ENCODE data around the gene LRRC75B. TPM values are rescaled to one million over a fixed set of nuclear protein-coding genes. Genes with fewer than 3 reads are reported as not detected.

LRRC75B gene
- total and polyA plus RNA-seq, 2 of the 13 experiments (the other 11 are each of a cell fraction or from before 2014, with no cell fraction given): 11.8 to 34.8 TPM

DNA sequence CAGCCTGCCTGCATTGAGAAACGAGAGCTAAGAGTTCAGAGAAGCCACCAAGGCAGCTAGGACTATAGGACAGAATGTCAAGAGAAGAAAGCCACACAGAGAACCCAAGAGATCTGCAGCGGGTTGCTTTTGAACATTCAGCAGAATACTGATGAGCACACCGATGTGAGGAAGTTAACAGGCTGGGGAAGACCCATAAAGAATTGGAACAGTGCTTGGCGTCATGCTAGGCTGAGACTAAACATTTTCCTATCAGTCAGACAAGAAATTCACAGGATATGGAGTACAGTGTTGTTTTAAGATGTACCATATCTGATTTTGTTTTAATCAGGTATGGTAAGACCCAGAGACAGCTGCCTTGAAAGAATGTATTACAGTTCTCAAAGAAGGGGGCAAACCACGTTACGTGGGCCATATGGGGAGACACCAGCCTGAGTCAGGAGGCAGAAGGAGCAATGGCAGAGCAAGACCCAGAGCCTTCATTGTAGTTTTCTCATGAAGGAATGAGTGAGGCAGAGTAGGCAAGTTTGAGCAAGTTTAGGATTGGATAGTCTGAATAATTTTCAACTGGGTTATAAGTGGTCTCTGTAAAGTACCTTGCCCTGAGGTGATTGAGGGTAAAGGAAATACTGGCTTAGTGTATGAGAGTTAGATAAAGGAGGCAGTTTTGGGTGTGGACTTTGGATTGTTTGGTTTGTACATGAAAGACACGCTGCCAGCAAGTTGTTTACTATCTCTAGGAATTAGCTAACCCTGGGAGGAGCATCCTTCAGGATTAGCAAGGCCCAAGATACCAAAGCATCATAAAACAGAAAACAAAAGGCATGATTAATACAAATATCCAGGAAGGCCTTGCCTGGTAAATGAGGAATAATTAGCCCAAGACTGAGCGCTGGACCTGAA is 14.3 kb downstream of the LRRC75B start (continued):
- TF ChIP-seq SKIL (CRISPR knock-in tag; IDR thresholded peaks at IDR 0.05; ENCODE audit: borderline replicate concordance) (peak; percentile 12; the same call in 1 of the 2 replicates), ELF1 (CRISPR knock-in tag; IDR thresholded peaks at IDR 0.05) (peak; percentile 22; the same call in 1 of the 2 replicates), SIN3A (IDR thresholded peaks at IDR 0.05; ENCODE audit: borderline replicate concordance, low read depth, low read length) (no peak), ZBTB20 (CRISPR knock-in tag; IDR thresholded peaks at IDR 0.05; ENCODE audit: borderline replicate concordance, low read depth) (peak; percentile 38; the same call in 1 of the 2 replicates), NONO (IDR thresholded peaks at IDR 0.05) (no peak), NONO (CRISPR knock-in tag; conservative IDR thresholded peaks at IDR 0.05) (peak; percentile 62; the same call in 1 of the 2 replicates), POLR2G (IDR thresholded peaks at IDR 0.05; ENCODE audit: low read depth, low read length) (peak; percentile 75), POGZ (CRISPR knock-in tag; IDR thresholded peaks at IDR 0.05) (no peak; the same call in 1 of the 2 replicates), PRDM15 (CRISPR knock-in tag; IDR thresholded peaks at IDR 0.05) (no peak), PAF1 (CRISPR knock-in tag; IDR thresholded peaks at IDR 0.05) (0 out of 2 replicates have a peak, but pooled peaks have one; percentile 47), ZNF878 (CRISPR knock-in tag; IDR thresholded peaks at IDR 0.05) (0 out of 2 replicates have a peak, but pooled peaks have one; percentile 69), ZNF331 (CRISPR knock-in tag; IDR thresholded peaks at IDR 0.05) (peak; percentile 85; the same call in 1 of the 2 replicates), JUN (CRISPR knock-in tag; IDR thresholded peaks at IDR 0.05) (0 out of 2 replicates have a peak, but pooled peaks have one; percentile 24), AKAP8 (CRISPR knock-in tag; IDR thresholded peaks at IDR 0.05) (no peak)
- TF ChIP-seq, protein P1, sequence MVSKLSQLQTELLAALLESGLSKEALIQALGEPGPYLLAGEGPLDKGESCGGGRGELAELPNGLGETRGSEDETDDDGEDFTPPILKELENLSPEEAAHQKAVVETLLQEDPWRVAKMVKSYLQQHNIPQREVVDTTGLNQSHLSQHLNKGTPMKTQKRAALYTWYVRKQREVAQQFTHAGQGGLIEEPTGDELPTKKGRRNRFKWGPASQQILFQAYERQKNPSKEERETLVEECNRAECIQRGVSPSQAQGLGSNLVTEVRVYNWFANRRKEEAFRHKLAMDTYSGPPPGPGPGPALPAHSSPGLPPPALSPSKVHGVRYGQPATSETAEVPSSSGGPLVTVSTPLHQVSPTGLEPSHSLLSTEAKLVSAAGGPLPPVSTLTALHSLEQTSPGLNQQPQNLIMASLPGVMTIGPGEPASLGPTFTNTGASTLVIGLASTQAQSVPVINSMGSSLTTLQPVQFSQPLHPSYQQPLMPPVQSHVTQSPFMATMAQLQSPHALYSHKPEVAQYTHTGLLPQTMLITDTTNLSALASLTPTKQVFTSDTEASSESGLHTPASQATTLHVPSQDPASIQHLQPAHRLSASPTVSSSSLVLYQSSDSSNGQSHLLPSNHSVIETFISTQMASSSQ (IDR thresholded peaks at IDR 0.05; ENCODE audit: low read depth): peak; percentile 72
- TF ChIP-seq, protein P1 (CRISPR knock-in tag; IDR thresholded peaks at IDR 0.05; ENCODE audit: borderline replicate concordance): peak; percentile 85

All from HepG2 (cell line).